SK-N-MC (cell line): Measurements from ENCODE around the gene CHMP4A.

Source experiments
- EZH2 ChIP-seq: fragments of 200-600 bp; sonication (generic); IDR thresholded peaks from one replicate; pipeline ENCODE4 v1.6.1; 2017; ENCODE audit warnings: antibody characterized with exemption
- POLR2AphosphoS5 ChIP-seq: IDR thresholded peaks from 2 replicates; pipeline ENCODE4 v1.6.1; 2012; ENCODE audit warnings: mild to moderate bottlenecking, low read depth, low read length, borderline replicate concordance

GRCh38 chr14:24258119-24258518, 44.8 kb upstream of the CHMP4A start:
- TF ChIP-seq EZH2 (no peak), POLR2AphosphoS5 (no peak)
